Activated CD8-positive, alpha-beta memory T cell treated with anti-CD3 and anti-CD28 coated beads for 4 hours (primary cell): ENCODE measurements around the gene DAB2IP.
"Not testable (repeated sequence)": the region's sequence is repeated elsewhere in the genome, so short reads cannot be mapped to it uniquely, and the experiment has no call there.

Source experiments
- DNase-seq, 2 donors: peaks; one replicate each; pipeline ENCODE4 v3.0.0-alpha.2; 2020; ENCODE audit warnings: low read depth in 2 of 2

DAB2IP gene

GRCh38 chr9:121792476-121792875 lies 141.0 kb downstream of the DAB2IP start:
- not testable (repeated sequence) for DNase-seq

- not testable (repeated sequence) for DNase-seq
Observed at GRCh38 chr9:121794334-121794733, 142.9 kb downstream of the DAB2IP start.

GRCh38 chr9:121797081-121797480 lies 145.6 kb downstream of the DAB2IP start:
- DNase-seq, result no peak

- DNase-seq, result no peak
Observed at GRCh38 chr9:121798941-121799340, 147.5 kb downstream of the DAB2IP start.

DNA sequence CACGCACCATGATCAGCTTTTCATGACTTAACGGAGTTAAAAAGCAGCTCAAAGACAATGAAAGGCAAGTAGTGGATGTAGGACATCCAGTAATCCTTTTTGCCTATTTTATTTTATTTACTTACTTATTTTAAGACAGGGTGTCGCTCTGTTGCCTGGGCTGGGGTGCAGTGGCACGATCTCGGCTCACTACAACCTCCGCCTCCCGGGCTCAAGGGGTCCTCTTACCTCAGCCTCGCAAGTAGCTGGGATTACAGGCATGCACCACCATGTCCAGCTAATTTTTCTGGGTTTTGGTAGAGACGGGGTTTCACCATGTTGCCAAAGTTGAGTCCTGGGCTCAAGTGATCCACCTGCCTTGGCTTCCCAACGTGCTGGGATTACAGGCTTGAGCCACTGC lies 148.9 kb downstream of the DAB2IP start:
- no peak for DNase-seq

- no peak for DNase-seq
Observed at GRCh38 chr9:121801579-121801978, 150.1 kb downstream of the DAB2IP start.

- DNase-seq, result no peak
Observed at GRCh38 chr9:121802753-121803152, 151.3 kb downstream of the DAB2IP start.

DNA sequence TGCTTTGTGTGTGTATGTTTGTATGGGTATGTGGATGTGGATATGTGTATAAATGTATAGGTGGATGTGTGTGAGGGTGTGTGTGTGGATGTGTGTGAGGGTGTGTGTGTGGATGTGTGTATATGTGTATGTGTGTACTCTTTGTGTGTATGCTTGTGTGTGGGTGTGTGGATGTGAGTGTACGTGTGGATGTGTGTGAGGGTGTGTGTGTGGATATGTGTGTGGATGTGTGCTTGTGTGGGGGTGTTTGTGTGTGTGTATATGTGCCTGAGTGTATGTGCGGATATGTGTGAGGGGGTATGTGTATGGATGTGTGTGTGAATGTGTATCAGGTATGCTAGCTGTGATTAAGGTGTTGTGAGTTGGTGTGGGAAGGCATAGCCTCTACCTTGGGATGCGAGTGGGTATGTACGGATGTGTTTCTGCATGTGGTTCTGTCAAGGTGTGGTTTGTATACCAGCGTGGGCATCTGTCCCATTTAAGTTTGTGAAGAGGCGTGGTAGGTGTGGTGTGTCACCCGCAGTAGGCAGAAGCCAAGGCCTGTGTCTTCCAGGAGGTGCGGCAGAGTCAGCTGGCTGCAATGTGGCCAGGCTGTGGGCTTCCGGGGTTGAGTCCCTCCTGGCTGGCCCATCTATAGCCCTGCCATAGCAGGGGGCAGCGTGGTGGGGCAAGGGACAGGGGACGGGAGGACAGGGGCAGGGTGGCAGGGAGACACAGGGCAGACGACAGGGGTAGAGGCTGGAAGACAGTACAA lies 155.8 kb downstream of the DAB2IP start:
- DNase-seq, result no peak

GRCh38 chr9:121807823-121808278 lies 156.4 kb downstream of the DAB2IP start:
- no peak for DNase-seq

GRCh38 chr9:121808781-121809180 lies 157.3 kb downstream of the DAB2IP start:
- no peak for DNase-seq

- no peak for DNase-seq
Observed at GRCh38 chr9:121809356-121810050, 158.1 kb downstream of the DAB2IP start.

GRCh38 chr9:121810489-121810888 lies 159.1 kb downstream of the DAB2IP start:
- DNase-seq, result no peak

DNA sequence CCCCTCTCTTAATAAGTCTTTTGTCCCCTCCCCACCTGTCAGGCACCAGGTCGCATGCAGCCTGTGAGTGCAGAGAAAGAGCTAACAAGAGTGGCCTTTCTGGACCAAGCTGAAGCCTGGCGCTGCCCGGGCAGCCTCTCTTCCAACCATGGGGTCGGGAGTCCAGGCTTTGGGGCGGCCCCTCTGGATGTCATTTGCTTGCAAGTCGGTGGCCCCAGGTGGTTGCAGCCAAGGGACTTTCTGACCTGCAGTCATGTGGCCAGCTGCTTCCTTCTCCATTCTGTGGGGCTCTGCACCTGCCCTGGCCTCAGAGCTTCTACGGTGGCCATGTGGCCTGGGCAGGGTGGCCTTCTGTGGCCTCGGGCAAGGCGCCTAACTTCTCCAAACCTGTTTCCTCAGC lies 159.7 kb downstream of the DAB2IP start:
- DNase-seq, result no peak

DNA sequence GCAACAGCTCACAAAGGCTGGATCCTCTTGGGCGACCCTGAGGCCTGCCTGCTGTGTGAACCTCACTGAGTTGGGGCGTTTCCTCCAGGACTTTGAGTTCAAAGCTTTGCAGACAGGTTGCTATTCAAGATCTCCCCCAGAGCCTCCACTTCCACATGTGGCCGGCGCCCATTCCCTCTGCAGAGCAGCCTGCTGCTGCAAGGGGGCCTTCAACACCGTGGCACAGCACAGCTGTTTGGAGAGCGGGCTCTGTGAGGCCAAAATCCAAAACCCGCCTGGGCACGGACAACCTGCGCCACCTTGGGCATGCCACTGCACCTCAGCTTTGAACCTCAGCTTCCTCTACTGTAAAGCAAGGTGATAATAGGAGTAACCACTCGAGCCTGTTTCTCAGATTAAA lies 160.3 kb downstream of the DAB2IP start:
- DNase-seq, result no peak

GRCh38 chr9:121812159-121812735 lies 160.8 kb downstream of the DAB2IP start:
- DNase-seq, result no peak

DNA sequence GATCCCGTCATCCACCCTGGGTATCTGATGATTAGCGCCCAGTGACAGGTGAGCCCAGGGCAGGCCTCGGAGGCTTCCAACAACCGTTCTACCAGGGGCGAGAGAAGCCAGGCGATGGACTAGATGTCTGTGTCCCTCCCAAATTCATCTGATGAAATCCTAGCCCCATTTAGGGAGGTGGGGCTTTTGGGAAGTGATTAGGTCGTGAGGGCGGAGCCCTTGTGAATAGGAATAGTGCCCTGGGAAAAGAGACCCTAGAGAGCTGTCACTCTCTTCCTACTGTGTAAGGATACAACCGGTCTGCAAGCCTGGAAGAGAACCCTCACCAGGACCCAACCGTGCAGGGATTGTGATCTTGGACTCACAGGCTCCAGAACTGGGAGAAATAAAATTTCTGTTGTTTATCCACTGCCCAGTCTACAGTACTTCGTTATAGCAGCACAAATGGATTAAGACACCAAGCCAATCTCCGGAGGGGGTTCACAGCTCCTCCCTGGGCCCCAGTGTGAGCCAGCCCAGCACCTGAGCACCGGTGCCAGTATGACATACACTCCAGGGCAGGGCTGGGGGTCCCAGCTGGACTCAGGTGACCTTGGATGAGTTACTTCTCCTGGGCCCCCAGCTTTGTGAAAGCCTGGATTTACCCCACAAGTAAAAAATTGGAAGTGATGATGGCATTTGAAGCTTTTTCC lies 162.2 kb downstream of the DAB2IP start:
- no peak for DNase-seq

GRCh38 chr9:121814594-121814993 lies 163.2 kb downstream of the DAB2IP start:
- DNase-seq, result no peak

- DNase-seq, result no peak
Observed at GRCh38 chr9:121815084-121815483, 163.7 kb downstream of the DAB2IP start.

DNA sequence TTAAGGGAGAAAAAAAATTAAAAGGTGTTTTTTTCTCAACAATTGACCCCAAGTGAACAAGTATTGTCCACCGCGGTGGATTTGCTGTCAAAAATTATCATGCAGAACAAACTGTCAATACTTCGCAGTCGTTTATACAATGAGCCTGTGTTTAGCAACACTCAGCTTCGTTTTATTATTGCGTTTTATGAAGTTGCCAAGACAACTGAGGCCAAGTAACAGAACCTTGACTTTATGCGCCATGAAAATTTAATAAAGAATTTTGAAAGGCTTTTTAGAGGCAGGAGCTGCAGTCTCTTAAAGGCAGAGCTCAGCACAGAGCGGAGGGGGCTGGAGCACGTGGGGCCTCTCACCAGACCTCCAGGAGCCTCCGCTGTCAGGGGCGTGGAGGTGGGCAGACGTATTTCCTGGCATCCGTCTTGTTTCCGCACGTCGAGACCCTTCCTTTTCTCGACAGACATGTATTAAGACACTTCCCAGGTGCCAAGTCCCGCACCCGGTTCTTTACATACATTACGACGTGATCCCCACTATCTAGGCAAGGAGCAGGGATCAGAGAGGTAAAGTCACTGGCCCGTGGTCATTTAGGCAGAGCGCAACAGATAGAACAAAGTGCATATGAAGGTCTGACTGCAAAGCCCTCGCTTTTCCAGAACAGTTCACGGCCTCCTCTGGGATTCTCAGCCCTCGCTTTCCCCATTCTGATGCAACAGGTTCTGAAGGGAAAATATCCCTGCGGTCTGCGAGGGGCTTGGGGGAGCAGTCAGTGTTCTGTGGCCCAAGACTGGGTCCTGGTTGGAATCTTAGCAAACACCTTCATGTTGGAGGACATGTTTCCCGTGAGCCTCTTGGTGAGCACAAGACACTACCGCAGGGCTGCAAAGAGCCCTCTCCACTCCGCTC lies 164.4 kb downstream of the DAB2IP start:
- no peak for DNase-seq

DNA sequence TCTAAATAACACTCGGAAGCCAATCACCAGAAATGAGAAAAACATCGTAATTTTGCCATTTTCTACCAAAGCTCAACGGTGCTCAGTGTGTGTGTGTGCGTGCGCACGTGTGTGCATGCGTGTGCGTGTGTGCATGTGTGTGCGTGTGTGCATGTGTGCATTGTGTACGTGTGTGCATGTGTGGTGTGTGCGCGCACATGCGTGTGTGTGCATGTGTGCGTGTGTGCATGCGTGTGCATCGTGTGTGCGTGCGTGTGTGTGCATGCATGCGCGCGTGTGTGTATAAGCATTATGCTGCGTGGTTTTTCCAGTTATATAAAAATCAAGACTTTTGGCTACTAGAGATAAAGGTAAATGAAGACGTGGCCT lies 165.0 kb downstream of the DAB2IP start:
- DNase-seq, result no peak

- DNase-seq, result no peak
Observed at GRCh38 chr9:121816845-121817450, 165.5 kb downstream of the DAB2IP start.
